ENCODE measurements around the gene BBS9. TPM values are rescaled to one million over a fixed set of nuclear protein-coding genes. Genes with fewer than 3 reads are reported as not detected.

The BBS9 gene
- total RNA-seq, 1 experiment from 2014 or later: 5.1 TPM

DNA sequence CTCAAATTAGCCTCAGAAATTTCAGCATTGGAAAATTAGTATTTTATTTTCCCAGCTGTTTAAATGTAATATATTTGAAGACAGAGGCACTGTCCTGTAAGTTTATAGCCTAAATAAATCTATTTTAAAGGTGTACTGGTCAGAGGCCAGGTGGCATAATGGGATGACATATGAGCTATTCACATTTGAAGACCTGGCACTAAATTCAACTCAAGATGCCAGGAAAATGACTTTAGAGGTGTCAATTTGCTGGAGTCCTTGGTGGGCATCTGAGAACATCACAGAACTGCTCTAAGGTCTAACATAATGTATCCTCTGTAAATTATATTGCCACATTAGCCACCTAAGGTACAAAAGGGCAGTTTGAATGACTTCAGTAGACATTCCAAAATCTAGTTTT lies 427.1 kb downstream of the BBS9 start:
- Mint-ChIP-seq H3K4me1 (ENCODE audit: insufficient read depth, unreplicated experiment) (no peaks in the 10 kb centered on the region), H3K4me3 (ENCODE audit: unreplicated experiment) (no peak overlapping the region), H3K27ac (ENCODE audit: low read depth, unreplicated experiment) (no peak overlapping the region), H3K27me3 (ENCODE audit: insufficient read depth, unreplicated experiment) (no peaks in the 10 kb centered on the region), H3K9me3 (ENCODE audit: unreplicated experiment) (no peaks in the 10 kb centered on the region), H3K36me3 (ENCODE audit: insufficient read depth, unreplicated experiment) (no peaks in the 10 kb centered on the region)
- CTCF ChIA-PET: no interaction called here
- TF ChIP-seq, protein P1, sequence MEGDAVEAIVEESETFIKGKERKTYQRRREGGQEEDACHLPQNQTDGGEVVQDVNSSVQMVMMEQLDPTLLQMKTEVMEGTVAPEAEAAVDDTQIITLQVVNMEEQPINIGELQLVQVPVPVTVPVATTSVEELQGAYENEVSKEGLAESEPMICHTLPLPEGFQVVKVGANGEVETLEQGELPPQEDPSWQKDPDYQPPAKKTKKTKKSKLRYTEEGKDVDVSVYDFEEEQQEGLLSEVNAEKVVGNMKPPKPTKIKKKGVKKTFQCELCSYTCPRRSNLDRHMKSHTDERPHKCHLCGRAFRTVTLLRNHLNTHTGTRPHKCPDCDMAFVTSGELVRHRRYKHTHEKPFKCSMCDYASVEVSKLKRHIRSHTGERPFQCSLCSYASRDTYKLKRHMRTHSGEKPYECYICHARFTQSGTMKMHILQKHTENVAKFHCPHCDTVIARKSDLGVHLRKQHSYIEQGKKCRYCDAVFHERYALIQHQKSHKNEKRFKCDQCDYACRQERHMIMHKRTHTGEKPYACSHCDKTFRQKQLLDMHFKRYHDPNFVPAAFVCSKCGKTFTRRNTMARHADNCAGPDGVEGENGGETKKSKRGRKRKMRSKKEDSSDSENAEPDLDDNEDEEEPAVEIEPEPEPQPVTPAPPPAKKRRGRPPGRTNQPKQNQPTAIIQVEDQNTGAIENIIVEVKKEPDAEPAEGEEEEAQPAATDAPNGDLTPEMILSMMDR (IDR thresholded peaks at IDR 0.05; ENCODE audit: unreplicated experiment): no peak
- DNase-seq (ENCODE audit: unreplicated experiment): no peak
- BruUV-seq (replicated peaks): no TSS peak
- POLR2A ChIA-PET: no interaction called here
- intact Hi-C loops (cut with micrococcal nuclease): no loop called here

DNA sequence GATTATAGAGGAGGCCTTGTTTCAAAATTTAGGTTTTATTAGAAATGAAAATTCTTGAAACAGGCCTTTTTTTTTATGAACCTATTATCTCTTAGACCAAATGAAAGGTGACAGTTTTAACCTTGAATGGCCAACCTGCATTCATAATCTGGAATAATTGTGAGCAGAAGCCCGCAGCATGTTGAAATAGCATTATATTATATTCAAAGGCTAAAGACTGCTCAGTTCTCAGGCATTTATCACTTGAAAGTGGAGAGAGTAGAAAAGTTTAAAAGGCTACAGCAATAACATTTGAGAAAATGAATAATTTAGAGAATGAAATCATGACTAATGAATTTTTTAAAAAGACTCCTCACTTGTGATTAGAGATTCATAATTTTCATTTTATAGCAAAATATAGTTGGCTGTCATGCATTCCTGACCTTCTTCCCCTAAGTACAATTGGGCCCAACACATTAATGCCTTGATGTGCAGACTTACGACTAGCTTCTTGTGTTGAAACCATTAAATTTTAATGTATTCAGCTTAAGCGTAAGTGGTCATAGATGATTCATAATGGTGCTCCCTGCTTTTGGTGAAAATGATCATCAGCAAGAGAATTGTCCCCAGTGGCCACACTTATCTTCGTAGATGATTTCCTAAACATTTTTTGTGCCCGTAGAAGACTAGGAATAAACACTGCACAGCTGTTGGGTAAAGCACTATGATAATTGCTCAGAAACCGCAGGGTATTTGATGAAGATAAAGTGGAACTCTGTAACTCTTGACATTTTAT lies 429.4 kb downstream of the BBS9 start:
- Mint-ChIP-seq H3K27ac (ENCODE audit: low read depth, unreplicated experiment) (no peak overlapping the region), H3K9me3 (ENCODE audit: unreplicated experiment) (no peaks in the 10 kb centered on the region), H3K36me3 (ENCODE audit: insufficient read depth, unreplicated experiment) (no peaks in the 10 kb centered on the region), H3K4me3 (ENCODE audit: unreplicated experiment) (no peak overlapping the region), H3K27me3 (ENCODE audit: insufficient read depth, unreplicated experiment) (no peaks in the 10 kb centered on the region), H3K4me1 (ENCODE audit: insufficient read depth, unreplicated experiment) (no peaks in the 10 kb centered on the region)
- ChIA-PET CTCF (interaction anchor here (1.0 kb wide), 1 partner anchor 27 kb away, joined by 3 read pairs; no protein-coding TSS in a partner anchor), POLR2A (no interaction called here)
- intact Hi-C loops (cut with micrococcal nuclease): no loop called here
- TF ChIP-seq, protein P1 (IDR thresholded peaks at IDR 0.05; ENCODE audit: unreplicated experiment): no peak
- DNase-seq (ENCODE audit: unreplicated experiment): no peak
- BruUV-seq (replicated peaks): no TSS peak

DNA sequence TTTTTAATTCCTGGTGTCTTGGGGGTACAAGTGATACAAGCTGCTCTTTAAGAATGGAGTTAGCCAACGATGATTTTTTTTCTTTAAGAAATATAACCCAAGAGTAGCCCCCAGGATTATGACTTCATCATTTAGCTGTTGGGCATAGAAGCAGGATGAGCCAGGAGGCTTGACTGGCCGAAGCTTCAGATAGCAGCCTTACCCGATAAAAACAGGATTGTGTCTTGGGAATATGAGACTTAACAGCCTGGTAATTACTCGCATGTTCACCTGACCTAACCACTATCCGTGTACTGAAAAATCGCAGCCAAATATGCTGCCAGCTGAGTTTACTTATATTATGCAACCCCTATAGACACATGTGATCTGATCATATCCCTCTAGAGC lies 430.0 kb downstream of the BBS9 start:
- Mint-ChIP-seq H3K27ac (ENCODE audit: low read depth, unreplicated experiment) (no peak overlapping the region), H3K4me1 (ENCODE audit: insufficient read depth, unreplicated experiment) (no peaks in the 10 kb centered on the region), H3K4me3 (ENCODE audit: unreplicated experiment) (no peak overlapping the region), H3K36me3 (ENCODE audit: insufficient read depth, unreplicated experiment) (no peaks in the 10 kb centered on the region), H3K27me3 (ENCODE audit: insufficient read depth, unreplicated experiment) (no peaks in the 10 kb centered on the region), H3K9me3 (ENCODE audit: unreplicated experiment) (no peaks in the 10 kb centered on the region)
- no TSS peak for BruUV-seq (replicated peaks)
- TF ChIP-seq, protein P1 (IDR thresholded peaks at IDR 0.05; ENCODE audit: unreplicated experiment): no peak
- ChIA-PET CTCF (interaction anchor here (1.0 kb wide), 1 partner anchor 27 kb away, joined by 3 read pairs; no protein-coding TSS in a partner anchor), POLR2A (no interaction called here)
- intact Hi-C loops (cut with micrococcal nuclease): no loop called here
- no peak for DNase-seq (ENCODE audit: unreplicated experiment)

DNA sequence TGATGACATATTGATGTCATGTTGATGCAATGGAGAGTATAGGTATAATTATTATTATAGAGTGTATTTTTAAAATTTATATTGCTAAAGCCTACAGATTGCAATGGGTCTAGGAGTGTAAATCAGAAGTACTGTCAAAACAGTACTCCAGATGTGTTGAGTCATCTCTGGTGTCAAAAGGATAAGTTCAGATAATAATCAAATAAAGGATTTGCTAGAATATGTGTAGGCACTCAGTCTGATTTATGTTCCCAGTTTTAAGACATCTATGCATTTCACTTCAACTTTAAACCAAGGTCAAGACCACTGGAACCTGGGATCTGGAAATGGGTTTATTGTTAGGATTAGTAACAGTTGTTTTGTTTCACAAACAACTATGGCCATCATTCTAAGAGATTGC lies 433.6 kb downstream of the BBS9 start:
- POLR2A ChIA-PET: no interaction called here
- no TSS peak for BruUV-seq (replicated peaks)
- Mint-ChIP-seq H3K4me3 (ENCODE audit: unreplicated experiment) (no peak overlapping the region), H3K27me3 (ENCODE audit: insufficient read depth, unreplicated experiment) (no peaks in the 10 kb centered on the region), H3K4me1 (ENCODE audit: insufficient read depth, unreplicated experiment) (no peaks in the 10 kb centered on the region), H3K36me3 (ENCODE audit: insufficient read depth, unreplicated experiment) (no peaks in the 10 kb centered on the region), H3K27ac (ENCODE audit: low read depth, unreplicated experiment) (no peak overlapping the region), H3K9me3 (ENCODE audit: unreplicated experiment) (no peaks in the 10 kb centered on the region)
- CTCF ChIA-PET: no interaction called here
- DNase-seq (ENCODE audit: unreplicated experiment): no peak
- intact Hi-C loops (cut with micrococcal nuclease): no loop called here
- TF ChIP-seq, protein P1 (IDR thresholded peaks at IDR 0.05; ENCODE audit: unreplicated experiment): no peak

All from MCF 10A (cell line).